ENCODE measurements around the gene LPIN1. TPM values are rescaled to one million over a fixed set of nuclear protein-coding genes. Genes with fewer than 3 reads are reported as not detected.
"Not testable (repeated sequence)": the region's sequence is repeated elsewhere in the genome, so short reads cannot be mapped to it uniquely, and the experiment has no call there.

Gene LPIN1
- total and polyA plus RNA-seq, 4 donors, result 10.1 to 27.4 (median 13.4) TPM

DNA sequence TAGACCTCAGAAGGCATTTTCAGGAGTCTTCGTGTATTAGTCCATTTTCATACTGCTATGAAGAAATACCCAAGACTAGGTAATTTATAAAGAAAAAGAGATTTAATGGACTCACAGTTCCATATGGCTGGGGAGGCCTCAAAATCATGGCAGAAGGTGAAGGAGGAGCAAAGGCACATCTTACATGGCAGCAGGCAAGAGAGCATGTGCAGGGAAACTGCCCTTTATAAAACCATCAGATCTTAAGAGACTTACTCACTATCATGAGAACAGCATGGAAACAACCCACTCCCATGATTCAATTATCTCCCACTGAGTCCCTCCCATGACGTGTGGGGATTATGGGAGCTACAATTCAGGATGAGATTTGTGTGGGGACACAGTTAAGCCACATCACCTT lies 101.5 kb downstream of the LPIN1 start:
- not testable (repeated sequence) for DNase-seq (ENCODE audit: low spot score); H3K27me3 ChIP-seq (ENCODE audit: control insufficient read depth in 4 of 4, insufficient read depth in 4 of 4, low read length in 3 of 4); H3K4me3 ChIP-seq (ENCODE audit: low read depth in 1 of 3, low read length in 3 of 3); H3K27ac ChIP-seq (ENCODE audit: low read depth in 1 of 2, low read length in 2 of 2); H3K9ac ChIP-seq (ENCODE audit: low read depth in 1 of 2, low read length in 2 of 2); H3K4me1 ChIP-seq (ENCODE audit: control insufficient read depth in 4 of 4, insufficient read depth in 4 of 4, low read length in 3 of 4); H3K9me3 ChIP-seq (ENCODE audit: control insufficient read depth in 4 of 4, low read length in 3 of 4); H3K36me3 ChIP-seq (ENCODE audit: control insufficient read depth in 4 of 4, insufficient read depth in 3 of 4, low read depth in 1 of 4, low read length in 3 of 4)
- WGBS, result 71% methylated on average over 2 of the region's 2 CpGs

DNA sequence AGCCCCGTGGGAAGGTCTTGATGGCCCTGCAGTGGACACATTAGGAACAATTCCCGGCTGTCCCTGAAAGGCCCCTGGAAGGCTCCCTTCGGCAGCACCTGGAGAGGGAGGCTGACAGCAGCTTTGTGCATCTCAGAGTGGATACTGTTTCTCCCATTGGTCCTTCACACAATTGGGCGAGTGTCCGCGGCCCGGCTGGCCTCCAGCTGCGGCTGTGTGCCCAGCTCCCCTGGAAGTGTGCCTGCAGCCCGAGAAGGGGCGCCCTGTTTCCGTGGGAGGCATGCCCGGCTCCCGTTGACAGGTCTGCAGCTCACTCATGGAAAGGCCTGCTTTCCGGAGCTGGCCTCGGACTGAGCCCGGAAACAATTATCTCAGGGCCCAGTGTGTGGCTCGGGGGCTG lies 103.7 kb downstream of the LPIN1 start:
- H3K9me3 ChIP-seq (ENCODE audit: control insufficient read depth in 4 of 4, low read length in 3 of 4), result peaks cover 0 to 3% (median 0%) of the 10 kb centered on the region in 4 donors
- TF ChIP-seq, protein P1, sequence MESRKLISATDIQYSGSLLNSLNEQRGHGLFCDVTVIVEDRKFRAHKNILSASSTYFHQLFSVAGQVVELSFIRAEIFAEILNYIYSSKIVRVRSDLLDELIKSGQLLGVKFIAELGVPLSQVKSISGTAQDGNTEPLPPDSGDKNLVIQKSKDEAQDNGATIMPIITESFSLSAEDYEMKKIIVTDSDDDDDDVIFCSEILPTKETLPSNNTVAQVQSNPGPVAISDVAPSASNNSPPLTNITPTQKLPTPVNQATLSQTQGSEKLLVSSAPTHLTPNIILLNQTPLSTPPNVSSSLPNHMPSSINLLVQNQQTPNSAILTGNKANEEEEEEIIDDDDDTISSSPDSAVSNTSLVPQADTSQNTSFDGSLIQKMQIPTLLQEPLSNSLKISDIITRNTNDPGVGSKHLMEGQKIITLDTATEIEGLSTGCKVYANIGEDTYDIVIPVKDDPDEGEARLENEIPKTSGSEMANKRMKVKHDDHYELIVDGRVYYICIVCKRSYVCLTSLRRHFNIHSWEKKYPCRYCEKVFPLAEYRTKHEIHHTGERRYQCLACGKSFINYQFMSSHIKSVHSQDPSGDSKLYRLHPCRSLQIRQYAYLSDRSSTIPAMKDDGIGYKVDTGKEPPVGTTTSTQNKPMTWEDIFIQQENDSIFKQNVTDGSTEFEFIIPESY (IDR thresholded peaks at IDR 0.05), result no peak
- TF ChIP-seq, protein P2, sequence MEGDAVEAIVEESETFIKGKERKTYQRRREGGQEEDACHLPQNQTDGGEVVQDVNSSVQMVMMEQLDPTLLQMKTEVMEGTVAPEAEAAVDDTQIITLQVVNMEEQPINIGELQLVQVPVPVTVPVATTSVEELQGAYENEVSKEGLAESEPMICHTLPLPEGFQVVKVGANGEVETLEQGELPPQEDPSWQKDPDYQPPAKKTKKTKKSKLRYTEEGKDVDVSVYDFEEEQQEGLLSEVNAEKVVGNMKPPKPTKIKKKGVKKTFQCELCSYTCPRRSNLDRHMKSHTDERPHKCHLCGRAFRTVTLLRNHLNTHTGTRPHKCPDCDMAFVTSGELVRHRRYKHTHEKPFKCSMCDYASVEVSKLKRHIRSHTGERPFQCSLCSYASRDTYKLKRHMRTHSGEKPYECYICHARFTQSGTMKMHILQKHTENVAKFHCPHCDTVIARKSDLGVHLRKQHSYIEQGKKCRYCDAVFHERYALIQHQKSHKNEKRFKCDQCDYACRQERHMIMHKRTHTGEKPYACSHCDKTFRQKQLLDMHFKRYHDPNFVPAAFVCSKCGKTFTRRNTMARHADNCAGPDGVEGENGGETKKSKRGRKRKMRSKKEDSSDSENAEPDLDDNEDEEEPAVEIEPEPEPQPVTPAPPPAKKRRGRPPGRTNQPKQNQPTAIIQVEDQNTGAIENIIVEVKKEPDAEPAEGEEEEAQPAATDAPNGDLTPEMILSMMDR (IDR thresholded peaks at IDR 0.05; ENCODE audit: low read depth, low read length, missing input control), result no peak
- no peak for TF ChIP-seq YY1 (IDR thresholded peaks at IDR 0.05)
- no peak for TF ChIP-seq TAF1 (conservative IDR thresholded peaks at IDR 0.05)
- no peak for TF ChIP-seq NR2F2 (IDR thresholded peaks at IDR 0.05)
- TF ChIP-seq, protein P3, sequence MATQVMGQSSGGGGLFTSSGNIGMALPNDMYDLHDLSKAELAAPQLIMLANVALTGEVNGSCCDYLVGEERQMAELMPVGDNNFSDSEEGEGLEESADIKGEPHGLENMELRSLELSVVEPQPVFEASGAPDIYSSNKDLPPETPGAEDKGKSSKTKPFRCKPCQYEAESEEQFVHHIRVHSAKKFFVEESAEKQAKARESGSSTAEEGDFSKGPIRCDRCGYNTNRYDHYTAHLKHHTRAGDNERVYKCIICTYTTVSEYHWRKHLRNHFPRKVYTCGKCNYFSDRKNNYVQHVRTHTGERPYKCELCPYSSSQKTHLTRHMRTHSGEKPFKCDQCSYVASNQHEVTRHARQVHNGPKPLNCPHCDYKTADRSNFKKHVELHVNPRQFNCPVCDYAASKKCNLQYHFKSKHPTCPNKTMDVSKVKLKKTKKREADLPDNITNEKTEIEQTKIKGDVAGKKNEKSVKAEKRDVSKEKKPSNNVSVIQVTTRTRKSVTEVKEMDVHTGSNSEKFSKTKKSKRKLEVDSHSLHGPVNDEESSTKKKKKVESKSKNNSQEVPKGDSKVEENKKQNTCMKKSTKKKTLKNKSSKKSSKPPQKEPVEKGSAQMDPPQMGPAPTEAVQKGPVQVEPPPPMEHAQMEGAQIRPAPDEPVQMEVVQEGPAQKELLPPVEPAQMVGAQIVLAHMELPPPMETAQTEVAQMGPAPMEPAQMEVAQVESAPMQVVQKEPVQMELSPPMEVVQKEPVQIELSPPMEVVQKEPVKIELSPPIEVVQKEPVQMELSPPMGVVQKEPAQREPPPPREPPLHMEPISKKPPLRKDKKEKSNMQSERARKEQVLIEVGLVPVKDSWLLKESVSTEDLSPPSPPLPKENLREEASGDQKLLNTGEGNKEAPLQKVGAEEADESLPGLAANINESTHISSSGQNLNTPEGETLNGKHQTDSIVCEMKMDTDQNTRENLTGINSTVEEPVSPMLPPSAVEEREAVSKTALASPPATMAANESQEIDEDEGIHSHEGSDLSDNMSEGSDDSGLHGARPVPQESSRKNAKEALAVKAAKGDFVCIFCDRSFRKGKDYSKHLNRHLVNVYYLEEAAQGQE (IDR thresholded peaks at IDR 0.05), result no peak
- TF ChIP-seq RAD21 (IDR thresholded peaks at IDR 0.05), result no peak
- no peak for TF ChIP-seq HNF4G (IDR thresholded peaks at IDR 0.05)
- TF ChIP-seq FOXA1 (IDR thresholded peaks at IDR 0.05), result no peak

DNA sequence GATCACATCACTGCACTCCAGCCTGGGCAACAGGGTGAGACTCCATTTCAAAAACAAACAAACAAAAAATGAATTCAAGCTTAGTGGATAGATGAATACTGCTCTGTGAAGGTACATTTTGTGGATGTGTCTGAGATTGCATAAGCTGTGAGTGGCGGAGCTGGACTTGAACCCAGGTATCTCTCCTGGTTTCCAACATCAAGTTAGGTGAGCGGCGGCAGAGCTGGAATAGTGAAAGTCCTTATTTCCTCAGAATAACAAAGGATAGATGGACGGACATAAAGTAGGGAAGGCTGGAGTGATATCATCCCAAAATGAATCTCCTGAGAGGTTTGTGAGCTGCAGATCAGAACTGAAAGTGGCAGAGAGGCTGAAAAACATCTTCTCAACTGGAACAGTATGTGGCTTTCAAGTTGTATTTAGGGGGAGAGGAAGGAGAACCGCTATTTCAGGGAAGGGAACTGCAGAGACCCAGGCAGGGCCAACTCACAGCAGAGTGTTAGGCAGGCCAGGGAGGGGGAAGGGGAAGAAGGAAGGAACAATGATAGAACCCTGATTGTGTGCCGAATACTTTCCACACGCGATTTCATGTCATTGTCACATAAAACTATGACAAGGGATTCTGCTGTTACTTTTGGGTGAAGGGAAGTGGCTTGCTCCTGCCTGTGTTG lies 106.2 kb downstream of the LPIN1 start:
- Histone ChIP-seq H3K27ac (ENCODE audit: low read depth in 1 of 2, low read length in 2 of 2) (no peak overlapping the region), H3K9ac (ENCODE audit: low read depth in 1 of 2, low read length in 2 of 2) (no peak overlapping the region), H3K4me3 (ENCODE audit: low read depth in 1 of 3, low read length in 3 of 3) (no peak overlapping the region), H3K27me3 (ENCODE audit: control insufficient read depth in 4 of 4, insufficient read depth in 4 of 4, low read length in 3 of 4) (no peaks in the 10 kb centered on the region), H3K4me1 (ENCODE audit: control insufficient read depth in 4 of 4, insufficient read depth in 4 of 4, low read length in 3 of 4) (no peaks in the 10 kb centered on the region), H3K36me3 (ENCODE audit: control insufficient read depth in 4 of 4, insufficient read depth in 3 of 4, low read depth in 1 of 4, low read length in 3 of 4) (no peaks in the 10 kb centered on the region), H3K9me3 (ENCODE audit: control insufficient read depth in 4 of 4, low read length in 3 of 4) (peaks cover 0 to 3% (median 0%) of the 10 kb centered on the region in 4 donors)
- no peak for TF ChIP-seq RAD21 (IDR thresholded peaks at IDR 0.05)
- TF ChIP-seq, protein P4, sequence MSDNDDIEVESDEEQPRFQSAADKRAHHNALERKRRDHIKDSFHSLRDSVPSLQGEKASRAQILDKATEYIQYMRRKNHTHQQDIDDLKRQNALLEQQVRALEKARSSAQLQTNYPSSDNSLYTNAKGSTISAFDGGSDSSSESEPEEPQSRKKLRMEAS (IDR thresholded peaks at IDR 0.05), result no peak
- no peak for TF ChIP-seq NR2F2 (IDR thresholded peaks at IDR 0.05)
- TF ChIP-seq, protein P2 (IDR thresholded peaks at IDR 0.05; ENCODE audit: low read depth, low read length, missing input control), result no peak
- WGBS, result 72% methylated on average over 8 of the region's 8 CpGs
- DNase-seq (ENCODE audit: low spot score), result no peak

More for the DNA sequence above, 103.7 kb downstream of the LPIN1 start:
- no peak overlapping the region for H3K27ac ChIP-seq (ENCODE audit: low read depth in 1 of 2, low read length in 2 of 2)
- no peaks in the 10 kb centered on the region for H3K36me3 ChIP-seq (ENCODE audit: control insufficient read depth in 4 of 4, insufficient read depth in 3 of 4, low read depth in 1 of 4, low read length in 3 of 4)
- 85% methylated on average over 17 of the region's 17 CpGs for WGBS
- no peaks in the 10 kb centered on the region for H3K4me1 ChIP-seq (ENCODE audit: control insufficient read depth in 4 of 4, insufficient read depth in 4 of 4, low read length in 3 of 4)
- H3K9ac ChIP-seq (ENCODE audit: low read depth in 1 of 2, low read length in 2 of 2), result no peak overlapping the region
- H3K27me3 ChIP-seq (ENCODE audit: control insufficient read depth in 4 of 4, insufficient read depth in 4 of 4, low read length in 3 of 4), result no peaks in the 10 kb centered on the region
- no peak for DNase-seq (ENCODE audit: low spot score)
- H3K4me3 ChIP-seq (ENCODE audit: low read depth in 1 of 3, low read length in 3 of 3), result no peak overlapping the region

All from liver (tissue), 9 donors.